H1 (cell line): ENCODE measurements around the gene CASZ1. TPM values are rescaled to one million over a fixed set of nuclear protein-coding genes. Genes with fewer than 3 reads are reported as not detected.

Source experiments
- CTCF ChIA-PET: fragments of 300-600 bp; sonication (Branson Sonifier 250); formaldehyde crosslinking; loops from one replicate; lab custom pipeline; 2021; ENCODE audit not compliant: partially characterized antibody; lab: Charles Lee
- POLR2A ChIA-PET: fragments of 300-600 bp; sonication (Branson Sonifier 250); formaldehyde crosslinking; loops from one replicate; lab custom pipeline; 2021; ENCODE audit warnings: inconsistent platforms; ENCODE audit not compliant: partially characterized antibody; lab: Charles Lee
- DNase-seq, 2 experiments: peaks; one replicate each; pipeline versions ENCODE4 v3.0.0 to v3.0.0-alpha.2; 2010 to 2022; ENCODE audit warnings: low spot score in 2 of 2, low read depth in 1 of 2, mixed read lengths in 1 of 2
- FAIRE-seq: peaks from 2 replicates; lab custom pipeline; 2011; peaks lifted over from hg19 to GRCh38; lab: Jason Lieb, UNC
- H2AFZ ChIP-seq: 2 replicates; pipeline ENCODE4 v1.8.1; 2012; ENCODE audit warnings: low read length, inconsistent platforms
- H2AK5ac ChIP-seq: 2 replicates; pipeline ENCODE4 v1.6.1; 2013; ENCODE audit warnings: low read depth, low read length
- H2BK120ac ChIP-seq: replicated peaks from 2 replicates; pipeline ENCODE3; 2013; ENCODE audit warnings: low read depth, low read length, inconsistent platforms
- H2BK12ac ChIP-seq: 2 replicates; pipeline ENCODE4 v1.6.1; 2013; ENCODE audit warnings: low read depth, low read length
- H2BK15ac ChIP-seq: 2 replicates; pipeline ENCODE4 v1.6.1; 2013; ENCODE audit warnings: low read length
- H2BK20ac ChIP-seq: 2 replicates; pipeline ENCODE4 v1.6.1; 2013; ENCODE audit warnings: low read length
- H2BK5ac ChIP-seq: 2 replicates; pipeline ENCODE4 v1.6.1; 2013; ENCODE audit warnings: low read depth, low read length
- H3K14ac ChIP-seq: 2 replicates; pipeline ENCODE4 v1.6.1; 2013; ENCODE audit warnings: inconsistent platforms; ENCODE audit not compliant: insufficient read length
- H3K18ac ChIP-seq: 2 replicates; pipeline ENCODE4 v1.6.1; 2013; ENCODE audit warnings: low read length; ENCODE audit errors: extremely low read depth
- H3K23ac ChIP-seq: 2 replicates; pipeline ENCODE4 v1.6.1; 2013; ENCODE audit warnings: inconsistent platforms; ENCODE audit not compliant: insufficient read length
- H3K23me2 ChIP-seq: 2 replicates; pipeline ENCODE4 v1.6.1; 2013; ENCODE audit warnings: low read depth, low read length
- H3K27ac ChIP-seq: 2 replicates; pipeline ENCODE4 v1.6.1; 2011; ENCODE audit warnings: low read depth, low read length, inconsistent platforms
- H3K27me3 ChIP-seq, 4 experiments: replicated peaks in 1 of 4; 1 replicate in 1 of 4; 2 replicates in 3 of 4; pipeline versions ENCODE4 v1.6.1 to v1.8.1; 2011 to 2013; ENCODE audit warnings: low read length in 3 of 4, mild to moderate bottlenecking in 3 of 4, inconsistent platforms in 2 of 4, mixed read lengths in 2 of 4, moderate library complexity in 1 of 4; ENCODE audit not compliant: control insufficient read depth in 3 of 4, insufficient read depth in 3 of 4; ENCODE audit errors: extremely low read depth in 1 of 4
- H3K36me3 ChIP-seq, 4 experiments: 2 replicates each; pipeline versions ENCODE4 v1.6.1 to v1.8.1; 2011 to 2013; ENCODE audit warnings: mild to moderate bottlenecking in 4 of 4, low read length in 3 of 4, moderate library complexity in 2 of 4, control low read depth in 1 of 4, inconsistent platforms in 1 of 4; ENCODE audit not compliant: insufficient read depth in 4 of 4, control insufficient read depth in 2 of 4
- H3K4ac ChIP-seq: replicated peaks from 2 replicates; pipeline ENCODE3; 2013; ENCODE audit warnings: low read length, low read depth, mixed read lengths, inconsistent platforms; ENCODE audit not compliant: insufficient read length
- H3K4me1 ChIP-seq, 4 experiments: replicated peaks in 1 of 4; 1 replicate in 1 of 4; 2 replicates in 3 of 4; pipeline versions ENCODE4 v1.6.1 to v1.8.1; 2011 to 2013; ENCODE audit warnings: low read length in 3 of 4, inconsistent platforms in 2 of 4, mixed read lengths in 1 of 4; ENCODE audit not compliant: insufficient read depth in 4 of 4, control insufficient read depth in 3 of 4
- H3K4me2 ChIP-seq, 2 experiments: 2 replicates each; pipeline versions ENCODE4 v1.6.1 to v1.8.1; 2011 to 2013; ENCODE audit warnings: low read depth in 2 of 2, low read length in 2 of 2, control low read depth in 1 of 2, inconsistent platforms in 1 of 2, mild to moderate bottlenecking in 1 of 2; ENCODE audit not compliant: insufficient read depth in 1 of 2
- H3K4me3 ChIP-seq, 4 experiments: fragments of 200-600, 300-600 bp in 1 of 4; sonication (generic), shearing (Covaris generic), sonication (Bioruptor Twin) in 1 of 4; 2 replicates each; pipeline versions ENCODE4 v1.5.1 to v1.8.1; 2011 to 2016; ENCODE audit warnings: low read length in 4 of 4, low read depth in 3 of 4, control low read depth in 2 of 4, inconsistent platforms in 2 of 4, mild to moderate bottlenecking in 2 of 4, mixed read lengths in 1 of 4, moderate library complexity in 1 of 4; ENCODE audit not compliant: insufficient read depth in 2 of 4; ENCODE audit errors: extremely low read depth in 1 of 4
- H3K56ac ChIP-seq: replicated peaks from 2 replicates; pipeline ENCODE3; 2013; ENCODE audit warnings: low read depth, mild to moderate bottlenecking, mixed read lengths, low read length, inconsistent platforms; ENCODE audit not compliant: insufficient read length
- H3K79me1 ChIP-seq: 2 replicates; pipeline ENCODE4 v1.6.1; 2013; ENCODE audit warnings: low read depth, low read length, control low read depth
- H3K79me2 ChIP-seq, 2 experiments: 2 replicates each; pipeline versions ENCODE4 v1.6.1 to v1.8.1; 2012 to 2013; ENCODE audit warnings: low read length in 2 of 2, mild to moderate bottlenecking in 2 of 2, inconsistent platforms in 1 of 2; ENCODE audit not compliant: insufficient read depth in 2 of 2, control insufficient read depth in 1 of 2
- H3K9ac ChIP-seq, 4 experiments: replicated peaks in 1 of 4; 1 replicate in 1 of 4; 2 replicates in 3 of 4; pipeline versions ENCODE4 v1.6.1 to v1.8.1; 2011 to 2013; ENCODE audit warnings: low read depth in 3 of 4, low read length in 3 of 4, control low read depth in 2 of 4, mild to moderate bottlenecking in 2 of 4, moderate library complexity in 2 of 4, inconsistent platforms in 1 of 4; ENCODE audit errors: extremely low read depth in 1 of 4
- H3K9me3 ChIP-seq, 2 experiments: 2 replicates each; pipeline versions ENCODE4 v1.6.1 to v1.8.1; 2012 to 2013; ENCODE audit warnings: mild to moderate bottlenecking in 2 of 2, moderate library complexity in 2 of 2, control low read depth in 1 of 2, inconsistent platforms in 1 of 2, low read depth in 1 of 2, low read length in 1 of 2, mixed read lengths in 1 of 2; ENCODE audit not compliant: insufficient read depth in 2 of 2
- H4K20me1 ChIP-seq, 2 experiments: replicated peaks in 1 of 2; 2 replicates each; pipeline versions ENCODE3 to v1.8.1; 2011 to 2013; ENCODE audit warnings: inconsistent platforms in 2 of 2, low read length in 2 of 2, mild to moderate bottlenecking in 1 of 2; ENCODE audit not compliant: insufficient read depth in 2 of 2, control insufficient read depth in 1 of 2
- H4K5ac ChIP-seq: 2 replicates; pipeline ENCODE4 v1.6.1; 2013; ENCODE audit warnings: low read length, low read depth, mixed read lengths, inconsistent platforms; ENCODE audit not compliant: insufficient read length
- H4K8ac ChIP-seq: 2 replicates; pipeline ENCODE4 v1.8.0; 2013; ENCODE audit warnings: mild to moderate bottlenecking, moderate library complexity, low read length, inconsistent platforms; ENCODE audit not compliant: insufficient read depth; ENCODE audit errors: extremely low read depth
- H4K91ac ChIP-seq: replicated peaks from 2 replicates; pipeline ENCODE3; 2013; ENCODE audit warnings: low read length, mixed read lengths, inconsistent platforms; ENCODE audit not compliant: insufficient read length
- CTCF ChIP-seq, 3 experiments: IDR thresholded peaks; 1 replicate in 2 of 3; 2 replicates in 1 of 3; pipeline versions ENCODE4 v1.5.1 to v1.6.1; 2011; ENCODE audit warnings: low read length in 3 of 3, mild to moderate bottlenecking in 3 of 3, inconsistent platforms in 2 of 3, low read depth in 1 of 3, moderate library complexity in 1 of 3; ENCODE audit not compliant: insufficient read depth in 1 of 3; ENCODE audit errors: control extremely low read depth in 1 of 3
- EP300 ChIP-seq, 2 experiments: IDR thresholded peaks; 1 replicate in 1 of 2; 2 replicates in 1 of 2; pipeline ENCODE4 v1.6.1; 2011 to 2012; ENCODE audit warnings: low read depth in 2 of 2, low read length in 2 of 2, mild to moderate bottlenecking in 2 of 2, borderline replicate concordance in 1 of 2, inconsistent platforms in 1 of 2, moderate library complexity in 1 of 2
- SAP30 ChIP-seq: fragments of 300-600 bp; sonication (generic); IDR thresholded peaks from 2 replicates; pipeline ENCODE4 v1.7.1; 2012; ENCODE audit warnings: low read length, moderate library complexity, mild to moderate bottlenecking, inconsistent platforms; ENCODE audit not compliant: insufficient read depth, insufficient replicate concordance
- SP2 ChIP-seq: IDR thresholded peaks from 2 replicates; pipeline ENCODE4 v1.6.1; 2012; ENCODE audit warnings: mild to moderate bottlenecking, low read length, inconsistent platforms
- YY1 ChIP-seq: IDR thresholded peaks from 2 replicates; pipeline ENCODE4 v1.6.1; 2011; ENCODE audit warnings: low read depth, mild to moderate bottlenecking, low read length
- WGBS, 2 experiments: shearing (Covaris generic) in 1 of 2; methylation state at CpG; one replicate each; pipeline versions ENCODE4 v1.1.6 to v1.1.7; 2013 to 2015; ENCODE audit warnings: low lambda C conversion rate in 2 of 2, mixed read lengths in 2 of 2, inconsistent platforms in 1 of 2, low coverage in 1 of 2, missing lambda C conversion rate in 1 of 2; ENCODE audit not compliant: insufficient replicate concordance in 2 of 2, insufficient coverage in 1 of 2, insufficient read length in 1 of 2; ENCODE audit errors: extremely low coverage in 1 of 2, missing lambda C conversion rate in 1 of 2; 5-methylcytosine and 5-hydroxymethylcytosine counted together
- polyA plus RNA-seq, 7 experiments: library from polyadenylated mRNA; depleted of rRNA in 3 of 7; stranded (reverse) in 5 of 7; unstranded in 2 of 7; fragments of >200 nt in 5 of 7; fragments of 200-250 nt in 2 of 7; gene quantifications; 1 replicate in 5 of 7; 2 replicates in 1 of 7; 4 replicates in 1 of 7; pipeline versions ENCODE4 v1.2.1 to v1.2.3, GENCODE V29; 2011 to 2013; ENCODE audit warnings: missing spikeins in 2 of 7, mixed read lengths in 2 of 7
- total RNA-seq: library from RNA; stranded (reverse); fragmentation: NEBNext Ultra II Directional; extraction: Animal tissue kit (Norgen Biotek cat#: 25700); gene quantifications from 2 replicates; pipeline ENCODE4 v1.2.1, GENCODE V29; 2021
- TF ChIP-seq, protein P1 (sequence below): IDR thresholded peaks from 2 replicates; pipeline ENCODE4 v1.6.1; 2011; ENCODE audit warnings: low read length, improper control_type of control experiment

The CASZ1 gene
- total and polyA plus RNA-seq, 2 of the 8 experiments (the other 6 are each of a cell fraction or from before 2014, with no cell fraction given): 4.4 to 7.7 TPM

GRCh38 chr1:10623686-10624145, 172.7 kb downstream of the CASZ1 start:
- Histone ChIP-seq H3K36me3 (no peaks in the 10 kb centered on the region; a peak in 2 of 8 replicates), H3K14ac (no peak overlapping the region)
- CTCF ChIA-PET: interaction anchor here (0.9 to 2.9 kb wide), 2 partner anchors 94 to 116 kb away, joined by 3 to 9 read pairs; no protein-coding TSS in a partner anchor
- no peak for TF ChIP-seq CTCF (IDR thresholded peaks at IDR 0.05; ENCODE audit: control extremely low read depth in 1 of 3, insufficient read depth in 1 of 3, low read depth in 1 of 3, low read length in 3 of 3)
- no peak for TF ChIP-seq YY1
- TF ChIP-seq, protein P1, sequence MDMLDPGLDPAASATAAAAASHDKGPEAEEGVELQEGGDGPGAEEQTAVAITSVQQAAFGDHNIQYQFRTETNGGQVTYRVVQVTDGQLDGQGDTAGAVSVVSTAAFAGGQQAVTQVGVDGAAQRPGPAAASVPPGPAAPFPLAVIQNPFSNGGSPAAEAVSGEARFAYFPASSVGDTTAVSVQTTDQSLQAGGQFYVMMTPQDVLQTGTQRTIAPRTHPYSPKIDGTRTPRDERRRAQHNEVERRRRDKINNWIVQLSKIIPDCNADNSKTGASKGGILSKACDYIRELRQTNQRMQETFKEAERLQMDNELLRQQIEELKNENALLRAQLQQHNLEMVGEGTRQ: no peak
- TF ChIP-seq SP2: no peak
- TF ChIP-seq SAP30: no peak
- TF ChIP-seq EP300 (IDR thresholded peaks at IDR 0.05; ENCODE audit: borderline replicate concordance in 1 of 2, low read depth in 2 of 2, low read length in 2 of 2): no peak
- TF ChIP-seq, all 59 proteins: peak for 0
- no peak overlapping the region for H2BK120ac ChIP-seq
- POLR2A ChIA-PET: no interaction called here
- no peak overlapping the region for H4K5ac ChIP-seq
- H3K23me2 ChIP-seq: no peaks in the 10 kb centered on the region
- 92% methylated on average over 11 of the region's 12 CpGs; no CpG with 5 or more reads in 1 of the 2 experiments for WGBS, 2 experiments
- H4K20me1 ChIP-seq: no peaks in the 10 kb centered on the region
- H2BK15ac ChIP-seq: no peak overlapping the region
- no peak overlapping the region for H2AK5ac ChIP-seq
- no peak overlapping the region for H3K4me3 ChIP-seq
- no peaks in the 10 kb centered on the region for H3K79me1 ChIP-seq
- no peaks in the 10 kb centered on the region for H3K27me3 ChIP-seq
- no peak overlapping the region for H2BK5ac ChIP-seq
- no peak overlapping the region for H3K4me2 ChIP-seq
- H3K4me1 ChIP-seq: 0 out of 7 replicates have a peak, but pooled peaks cover 0 to 2% (median 0%) of the 10 kb centered on the region in 4 experiments
- no peak overlapping the region for H3K18ac ChIP-seq
- no peak overlapping the region for H2AFZ ChIP-seq
- H3K4ac ChIP-seq: no peak overlapping the region
- DNase-seq (no peak), FAIRE-seq (no peak)
- no peak overlapping the region for H3K23ac ChIP-seq
- H3K27ac ChIP-seq: no peak overlapping the region
- H3K79me2 ChIP-seq: no peaks in the 10 kb centered on the region
- no peak overlapping the region for H4K8ac ChIP-seq
- no peak overlapping the region for H2BK20ac ChIP-seq
- no peak overlapping the region for H3K9ac ChIP-seq
- no peak overlapping the region for H2BK12ac ChIP-seq
- H3K56ac ChIP-seq: no peak overlapping the region
- no peaks in the 10 kb centered on the region for H3K9me3 ChIP-seq
- no peak overlapping the region for H4K91ac ChIP-seq
